Prostate gland (tissue), 2 donors: ENCODE data around the gene WFDC9. TPM values are rescaled to one million over a fixed set of nuclear protein-coding genes. Genes with fewer than 3 reads are reported as not detected.
"Not testable (repeated sequence)": the region's sequence is repeated elsewhere in the genome, so short reads cannot be mapped to it uniquely, and the experiment has no call there.

ENCODE experiments used
- DNase-seq: peaks from one replicate; pipeline ENCODE4 v3.0.0-alpha.2; 2019; ENCODE audit warnings: low spot score
- H3K27ac ChIP-seq, 2 donors: fragments of 200-600 bp; sonication (generic); 2 replicates each; pipeline ENCODE4 v1.5.1; 2017 to 2019
- H3K27me3 ChIP-seq: fragments of 200-600 bp; sonication (generic); replicated peaks from 2 replicates; pipeline ENCODE4 v1.5.1; 2019; ENCODE audit not compliant: insufficient read depth
- H3K36me3 ChIP-seq, 2 donors: fragments of 200-600 bp; sonication (generic); 1 replicate in 1 of 2; 2 replicates in 1 of 2; pipeline versions ENCODE4 v1.5.1 to v1.8.1; 2017 to 2019
- H3K4me1 ChIP-seq: fragments of 200-600 bp; sonication (generic); replicated peaks from 2 replicates; pipeline ENCODE4 v1.5.1; 2019
- H3K4me3 ChIP-seq, 2 donors: fragments of 200-600 bp; sonication (generic); 2 replicates each; pipeline ENCODE4 v1.5.1; 2017 to 2019
- H3K9me3 ChIP-seq: fragments of 200-600 bp; sonication (generic); 2 replicates; pipeline ENCODE4 v1.5.1; 2017
- POLR2A ChIP-seq: fragments of 450-650 bp; IDR thresholded peaks from one replicate; pipeline ENCODE4 v1.6.1; 2016; ENCODE audit warnings: antibody characterized with exemption, mild to moderate bottlenecking
- POLR2AphosphoS5 ChIP-seq: sonication (generic); formaldehyde crosslinking; IDR thresholded peaks from one replicate; pipeline ENCODE4 v1.6.1; 2017; ENCODE audit warnings: antibody characterized with exemption
- WGBS: methylation state at CpG from one replicate; pipeline ENCODE4 v1.1.5; 2018; 5-methylcytosine and 5-hydroxymethylcytosine counted together
- intact Hi-C: fragments of 100-400 bp; cut with DNase I; formaldehyde crosslinking; loops from one replicate; pipeline ENCODE4 v1.14.2; 2022
- total RNA-seq, 2 donors: library from RNA; depleted of rRNA; stranded (reverse); fragments of >200 nt; gene quantifications; one replicate each; pipeline ENCODE4 v1.1.0, GENCODE V29; 2016
- TF ChIP-seq, protein P1 (sequence below), 4 experiments: fragments of 200-600 bp in 2 of 4; fragments of 450-650 bp in 2 of 4; sonication (generic) in 2 of 4; IDR thresholded peaks; 1 replicate in 3 of 4; 2 replicates in 1 of 4; pipeline ENCODE4 v1.5.1; 2016 to 2019; ENCODE audit warnings: antibody characterized with exemption in 4 of 4, mild to moderate bottlenecking in 2 of 4, moderate library complexity in 2 of 4

WFDC9 gene
- total RNA-seq: not detected

GRCh38 chr20:45631184-45631583 is at the start of gene WFDC9:
Gene WFDC9 (minus strand): TSS chr20:45631284. CDS start chr20:45610181, 21,103 bp downstream.
- TF ChIP-seq POLR2AphosphoS5: no peak
- TF ChIP-seq POLR2A: no peak
- TF ChIP-seq, protein P1, sequence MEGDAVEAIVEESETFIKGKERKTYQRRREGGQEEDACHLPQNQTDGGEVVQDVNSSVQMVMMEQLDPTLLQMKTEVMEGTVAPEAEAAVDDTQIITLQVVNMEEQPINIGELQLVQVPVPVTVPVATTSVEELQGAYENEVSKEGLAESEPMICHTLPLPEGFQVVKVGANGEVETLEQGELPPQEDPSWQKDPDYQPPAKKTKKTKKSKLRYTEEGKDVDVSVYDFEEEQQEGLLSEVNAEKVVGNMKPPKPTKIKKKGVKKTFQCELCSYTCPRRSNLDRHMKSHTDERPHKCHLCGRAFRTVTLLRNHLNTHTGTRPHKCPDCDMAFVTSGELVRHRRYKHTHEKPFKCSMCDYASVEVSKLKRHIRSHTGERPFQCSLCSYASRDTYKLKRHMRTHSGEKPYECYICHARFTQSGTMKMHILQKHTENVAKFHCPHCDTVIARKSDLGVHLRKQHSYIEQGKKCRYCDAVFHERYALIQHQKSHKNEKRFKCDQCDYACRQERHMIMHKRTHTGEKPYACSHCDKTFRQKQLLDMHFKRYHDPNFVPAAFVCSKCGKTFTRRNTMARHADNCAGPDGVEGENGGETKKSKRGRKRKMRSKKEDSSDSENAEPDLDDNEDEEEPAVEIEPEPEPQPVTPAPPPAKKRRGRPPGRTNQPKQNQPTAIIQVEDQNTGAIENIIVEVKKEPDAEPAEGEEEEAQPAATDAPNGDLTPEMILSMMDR (IDR thresholded peaks at IDR 0.05): no peak
- no peak within 1 kb of the TSS for H3K4me3 ChIP-seq
- H3K4me1 ChIP-seq: no peaks in the 10 kb centered on the region
- H3K36me3 ChIP-seq: no peaks in the 10 kb centered on the region
- 72% methylated on average over 4 of the region's 4 CpGs for WGBS
- intact Hi-C loops: no loop called here
- no peak within 1 kb of the TSS for H3K27ac ChIP-seq
- H3K27me3 ChIP-seq: no peaks in the 10 kb centered on the region
- no peak for DNase-seq
- H3K9me3 ChIP-seq: no peaks in the 10 kb centered on the region

GRCh38 chr20:45679650-45680049 is 48.6 kb upstream of the WFDC9 start:
- Histone ChIP-seq H3K27me3 (no peaks in the 10 kb centered on the region), H3K9me3 (no peaks in the 10 kb centered on the region), H3K4me1 (no peaks in the 10 kb centered on the region), H3K4me3 (no peak overlapping the region), H3K36me3 (no peaks in the 10 kb centered on the region), H3K27ac (no peak overlapping the region)
- DNase-seq: no peak
- intact Hi-C loops: no loop called here
- TF ChIP-seq POLR2AphosphoS5 (no peak), POLR2A (no peak)
- TF ChIP-seq, protein P1 (IDR thresholded peaks at IDR 0.05): no peak

GRCh38 chr20:45672765-45673164 is 41.7 kb upstream of the WFDC9 start:
- Histone ChIP-seq H3K4me3 (no peak overlapping the region), H3K36me3 (no peaks in the 10 kb centered on the region), H3K9me3 (no peaks in the 10 kb centered on the region), H3K27me3 (no peaks in the 10 kb centered on the region), H3K4me1 (no peaks in the 10 kb centered on the region), H3K27ac (no peak overlapping the region)
- TF ChIP-seq, protein P1 (IDR thresholded peaks at IDR 0.05): no peak
- DNase-seq: no peak
- intact Hi-C loops: no loop called here

GRCh38 chr20:45670139-45670538 is 39.1 kb upstream of the WFDC9 start, which contains the start of gene WFDC11:
Gene WFDC11 (minus strand): TSS chr20:45670239. CDS start chr20:45650600, 19,639 bp downstream.
- Histone ChIP-seq H3K27ac (no peak within 1 kb of the TSS), H3K27me3 (no peaks in the 10 kb centered on the region), H3K36me3 (no peaks in the 10 kb centered on the region), H3K4me1 (no peaks in the 10 kb centered on the region), H3K4me3 (no peak within 1 kb of the TSS), H3K9me3 (no peaks in the 10 kb centered on the region)
- intact Hi-C loops: no loop called here
- no peak for DNase-seq
- no peak for TF ChIP-seq POLR2AphosphoS5
- TF ChIP-seq, protein P1 (IDR thresholded peaks at IDR 0.05): no peak
- no peak for TF ChIP-seq POLR2A
- 93% methylated on average over 1 of the region's 1 CpG for WGBS

DNA sequence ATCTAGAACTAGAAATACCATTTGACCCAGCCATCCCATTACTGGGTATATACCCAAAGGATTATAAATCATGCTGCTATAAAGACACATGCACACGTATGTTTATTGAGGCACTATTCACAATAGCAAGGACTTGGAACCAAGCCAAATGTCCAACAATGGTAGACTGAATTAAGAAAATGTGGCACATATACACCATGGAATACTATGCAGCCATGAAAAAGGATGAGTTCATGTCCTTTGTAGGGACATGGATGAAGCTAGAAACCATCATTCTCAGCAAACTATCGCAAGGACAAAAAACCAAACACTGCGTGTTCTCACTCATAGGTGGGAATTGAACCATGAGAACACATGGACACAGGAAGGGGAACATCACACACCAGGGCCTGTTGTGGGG is 26.0 kb upstream of the WFDC9 start:
- 67% methylated on average over 1 of the region's 3 CpGs for WGBS
- H3K4me3 ChIP-seq, H3K9me3 ChIP-seq, H3K4me1 ChIP-seq, H3K27me3 ChIP-seq, H3K27ac ChIP-seq, intact Hi-C loops, H3K36me3 ChIP-seq, DNase-seq: not testable (repeated sequence)

DNA sequence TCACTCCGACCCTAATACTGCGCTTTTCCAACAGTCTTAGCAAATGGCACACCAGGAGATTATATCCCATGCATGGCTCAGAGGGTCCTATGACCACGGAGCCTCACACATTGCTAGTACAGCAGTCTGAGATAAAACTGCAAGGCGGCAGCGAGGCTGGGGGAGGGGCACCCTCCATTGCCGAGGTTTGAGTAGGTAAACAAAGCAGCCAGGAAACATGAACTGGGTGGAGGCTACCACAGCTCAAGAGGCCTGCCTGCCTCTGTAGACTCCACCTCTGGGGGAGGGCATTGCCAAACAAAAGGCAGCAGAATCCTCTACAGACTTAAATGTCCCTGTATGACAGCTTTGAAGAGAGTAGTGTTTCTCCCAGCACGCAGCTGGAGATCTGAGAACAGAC is 20.6 kb upstream of the WFDC9 start:
- H3K36me3 ChIP-seq, H3K4me1 ChIP-seq, H3K4me3 ChIP-seq, H3K27ac ChIP-seq, H3K27me3 ChIP-seq, H3K9me3 ChIP-seq, intact Hi-C loops, DNase-seq: not testable (repeated sequence)
- WGBS: 77% methylated on average over 7 of the region's 7 CpGs
